HG03175 (cell line): Measurements from ENCODE around the gene ANGPTL1.

Experiments
- ATAC-seq: cut with Tn5 transposase; IDR thresholded peaks from one replicate; pipeline ENCODE4 v1.9.1; 2021; ENCODE audit warnings: mild to moderate bottlenecking, moderate library complexity; ENCODE audit not compliant: unreplicated experiment

The ANGPTL1 gene, protein sequence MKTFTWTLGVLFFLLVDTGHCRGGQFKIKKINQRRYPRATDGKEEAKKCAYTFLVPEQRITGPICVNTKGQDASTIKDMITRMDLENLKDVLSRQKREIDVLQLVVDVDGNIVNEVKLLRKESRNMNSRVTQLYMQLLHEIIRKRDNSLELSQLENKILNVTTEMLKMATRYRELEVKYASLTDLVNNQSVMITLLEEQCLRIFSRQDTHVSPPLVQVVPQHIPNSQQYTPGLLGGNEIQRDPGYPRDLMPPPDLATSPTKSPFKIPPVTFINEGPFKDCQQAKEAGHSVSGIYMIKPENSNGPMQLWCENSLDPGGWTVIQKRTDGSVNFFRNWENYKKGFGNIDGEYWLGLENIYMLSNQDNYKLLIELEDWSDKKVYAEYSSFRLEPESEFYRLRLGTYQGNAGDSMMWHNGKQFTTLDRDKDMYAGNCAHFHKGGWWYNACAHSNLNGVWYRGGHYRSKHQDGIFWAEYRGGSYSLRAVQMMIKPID

GRCh38 chr1:178870944-178871343, at the start of gene ANGPTL1:
TSS of gene ANGPTL1 (minus strand) at chr1:178871077. CDS start at chr1:178865776, 5,301 bp downstream.
- no peak for ATAC-seq

DNA sequence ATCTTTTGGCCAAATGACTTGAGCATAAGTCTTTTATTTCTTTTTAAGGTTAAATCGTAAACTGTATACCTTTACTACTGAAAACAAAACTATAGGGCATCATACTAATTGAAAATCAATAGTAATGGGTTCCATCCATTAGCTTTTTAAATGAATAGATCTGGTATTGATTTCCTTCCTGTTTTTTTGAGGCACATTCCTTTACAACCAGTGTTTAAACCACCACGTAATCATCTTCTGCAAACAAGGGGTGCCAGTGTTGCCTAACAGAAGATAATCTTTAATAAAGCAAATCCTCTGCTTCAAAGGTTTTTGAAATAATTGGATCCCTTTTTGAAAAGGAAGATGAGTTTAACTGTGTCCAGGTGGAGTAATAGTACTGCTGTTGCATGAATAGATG, 48.7 kb upstream of the ANGPTL1 start:
- no peak for ATAC-seq

- ATAC-seq = no peak
Measured at GRCh38 chr1:178918955-178919354, 48.1 kb upstream of the ANGPTL1 start.

DNA sequence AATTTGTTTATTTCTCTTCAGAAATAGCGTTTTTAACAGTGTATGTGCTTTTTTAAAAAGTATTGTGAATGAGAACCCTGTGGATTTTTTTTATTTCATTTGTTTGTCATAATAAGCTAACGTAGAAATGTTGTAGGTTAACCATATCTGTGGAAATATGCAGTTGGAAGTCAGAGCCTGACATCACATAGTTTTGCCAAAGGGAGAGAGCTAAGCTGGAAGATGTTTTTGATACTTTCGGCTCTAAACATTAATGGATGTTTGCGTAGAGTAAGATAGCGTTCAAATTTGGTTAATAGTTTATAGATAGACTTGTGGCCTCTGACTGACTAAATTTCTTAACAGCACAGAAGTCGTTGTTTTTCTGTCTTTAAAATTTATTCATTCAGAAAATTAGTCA, 47.4 kb upstream of the ANGPTL1 start:
- no peak for ATAC-seq

DNA sequence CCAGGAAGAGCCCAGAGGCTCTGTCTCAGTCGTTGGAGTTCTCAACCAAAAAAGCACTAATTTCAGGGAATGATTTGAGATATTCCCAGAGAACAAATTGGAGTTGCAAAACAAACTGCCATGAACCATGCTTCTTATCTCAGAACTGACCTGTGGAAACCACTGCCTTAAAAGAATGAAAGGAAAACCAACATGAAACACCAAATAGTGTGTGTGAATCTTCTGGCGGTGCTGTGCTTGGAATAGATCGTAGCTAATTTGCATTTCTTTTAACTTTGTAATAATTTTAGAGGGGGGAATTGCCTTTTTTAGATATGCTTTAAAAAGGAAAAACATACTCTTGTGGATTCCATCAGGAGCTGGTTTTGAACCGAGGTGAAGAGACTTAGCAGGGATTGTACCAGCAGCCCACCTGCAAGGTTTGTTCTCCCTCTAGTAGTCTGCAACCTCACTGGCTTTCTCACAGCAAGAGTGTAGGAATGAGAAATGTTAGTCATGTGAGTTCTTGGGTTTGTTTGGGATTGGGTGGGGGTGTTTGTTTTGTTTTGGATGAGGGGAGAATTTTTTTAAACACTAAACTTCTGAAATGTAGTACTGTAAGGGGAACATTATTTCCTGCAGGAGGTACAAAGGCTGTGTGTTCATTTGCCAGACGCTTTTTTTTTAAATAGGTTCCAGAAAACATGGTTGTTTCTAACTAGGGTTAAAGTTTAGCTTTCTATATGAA, 45.7 kb upstream of the ANGPTL1 start:
- peak; percentile 49 for ATAC-seq

DNA sequence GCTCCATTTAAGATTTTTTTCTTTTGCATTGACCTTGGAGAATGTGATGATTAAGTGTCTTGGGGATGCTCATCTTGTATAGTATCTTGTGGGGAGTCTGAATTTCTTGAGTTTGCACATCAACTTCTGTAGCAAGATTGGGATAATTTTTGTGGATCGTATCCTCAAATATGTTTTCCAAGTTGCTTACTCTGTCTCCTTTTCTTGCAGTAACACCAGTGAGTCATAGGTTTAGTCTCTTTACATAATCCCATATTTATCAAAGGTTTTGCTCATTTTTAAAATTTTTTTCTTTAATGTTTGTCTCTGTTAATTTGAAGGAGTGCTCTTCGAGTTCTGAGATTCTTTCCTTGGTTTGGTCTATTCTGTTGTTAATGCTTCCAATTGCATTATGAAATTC, 41.7 kb upstream of the ANGPTL1 start:
- no peak for ATAC-seq

DNA sequence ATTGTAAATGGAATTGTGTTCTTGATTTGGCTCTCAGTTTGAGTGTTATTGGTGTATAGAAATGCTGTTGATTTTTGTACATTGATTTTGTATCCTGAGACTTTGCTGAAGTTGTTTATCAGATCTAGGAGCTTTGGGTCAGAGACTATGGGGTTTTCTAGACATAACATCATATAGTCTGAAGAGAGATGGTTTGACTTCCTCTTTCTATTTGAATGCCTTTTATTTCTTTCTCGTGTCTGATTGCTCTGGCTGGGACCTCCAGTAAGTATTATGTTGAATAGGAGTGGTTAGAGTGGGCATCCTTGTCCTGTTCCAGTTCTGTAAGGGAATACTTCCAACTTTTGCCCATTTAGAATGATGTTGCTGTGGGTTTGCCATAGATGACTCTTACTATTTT, 39.1 kb upstream of the ANGPTL1 start:
- ATAC-seq = no peak

- no peak for ATAC-seq
Measured at GRCh38 chr1:178908358-178908757, 37.5 kb upstream of the ANGPTL1 start.

GRCh38 chr1:178901482-178902125, 30.7 kb upstream of the ANGPTL1 start:
- no peak for ATAC-seq

GRCh38 chr1:178899402-178899801, 28.5 kb upstream of the ANGPTL1 start:
- ATAC-seq = no peak

DNA sequence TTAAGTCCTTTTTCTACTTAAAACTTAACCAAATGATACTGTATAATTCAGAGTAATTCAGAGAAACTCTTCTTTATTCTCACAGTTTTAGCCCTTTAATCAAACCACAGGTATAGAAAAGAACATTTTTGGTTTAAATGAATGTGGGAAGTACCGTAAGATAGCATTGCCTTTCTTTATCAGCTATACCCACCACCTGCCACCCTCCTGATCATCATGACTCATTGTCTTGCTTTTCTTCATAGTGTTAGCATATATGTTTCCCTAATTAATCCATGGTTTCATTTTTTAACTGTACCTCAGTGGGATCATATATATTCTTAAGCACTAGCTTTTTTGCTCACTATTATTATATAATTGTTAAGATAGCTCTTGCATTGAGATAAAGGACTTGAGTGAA, 27.5 kb upstream of the ANGPTL1 start:
- no peak for ATAC-seq

DNA sequence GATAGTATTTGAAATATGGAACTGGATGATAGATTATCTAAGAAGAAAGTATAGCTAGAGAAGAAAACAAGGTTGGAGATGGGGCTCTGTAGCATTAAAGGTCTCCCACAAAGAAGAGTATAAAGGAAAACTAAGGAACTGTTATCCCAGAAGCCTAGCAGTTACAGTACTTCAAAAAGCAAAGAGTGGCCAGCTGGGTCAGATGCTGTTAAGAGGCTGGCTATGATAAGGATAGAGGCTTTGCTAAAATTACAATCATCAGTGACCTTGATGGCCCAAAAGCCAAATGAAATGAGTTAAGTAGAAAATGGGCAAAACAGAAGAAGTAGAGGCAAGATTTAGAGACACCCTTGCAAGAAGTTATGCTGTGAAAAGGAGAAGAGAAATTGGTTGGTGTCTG, 25.1 kb upstream of the ANGPTL1 start:
- no peak for ATAC-seq

- ATAC-seq = no peak
Measured at GRCh38 chr1:178886551-178886950, 15.7 kb upstream of the ANGPTL1 start.

GRCh38 chr1:178885869-178886268, 15.0 kb upstream of the ANGPTL1 start:
- no peak for ATAC-seq

DNA sequence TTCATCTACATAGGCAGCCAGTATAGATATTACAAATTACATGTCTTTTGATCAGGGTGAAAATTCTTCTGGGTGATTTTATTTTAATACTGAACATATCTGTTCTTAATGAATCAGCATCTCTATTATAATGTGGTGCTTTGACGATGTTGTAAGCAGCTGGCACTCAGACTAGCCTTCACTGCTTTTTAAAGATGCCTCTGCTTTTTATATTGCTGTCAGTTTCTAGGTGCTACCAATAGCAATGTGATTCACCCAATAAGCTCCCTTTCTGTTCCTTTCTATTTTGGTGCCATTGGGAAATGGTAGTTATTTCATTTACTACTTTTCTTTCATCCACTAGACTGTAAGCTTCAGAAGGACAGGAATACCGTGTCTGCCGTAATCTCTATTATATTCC, 11.1 kb upstream of the ANGPTL1 start:
- ATAC-seq = no peak

- ATAC-seq = no peak
Measured at GRCh38 chr1:178877896-178878295, 7.0 kb upstream of the ANGPTL1 start.

GRCh38 chr1:178875936-178876335, 5.1 kb upstream of the ANGPTL1 start:
- ATAC-seq = no peak

DNA sequence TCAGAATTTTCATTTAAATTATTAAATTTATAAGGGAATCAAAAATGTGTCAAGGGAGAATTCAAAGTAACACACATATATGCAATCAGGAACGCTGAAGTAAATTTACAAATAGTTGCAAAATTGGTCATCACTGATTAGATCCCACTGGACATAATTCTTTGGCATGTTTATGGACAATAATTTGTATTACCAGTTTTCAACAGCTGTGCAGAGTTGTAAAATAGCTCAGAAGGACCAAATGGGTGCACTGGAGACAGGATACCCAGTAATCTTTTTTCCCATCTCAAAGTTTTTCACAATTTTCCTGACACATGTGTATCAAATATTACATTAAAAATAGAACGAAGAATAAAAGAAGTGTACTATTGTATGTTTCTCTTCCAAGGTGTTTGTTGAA, 4.1 kb upstream of the ANGPTL1 start:
- no peak for ATAC-seq

- ATAC-seq = no peak
Measured at GRCh38 chr1:178871551-178872320, 859 bp upstream of the ANGPTL1 start.

- no peak for ATAC-seq
Measured at GRCh38 chr1:178870221-178870620, 656 bp downstream of the ANGPTL1 start.

DNA sequence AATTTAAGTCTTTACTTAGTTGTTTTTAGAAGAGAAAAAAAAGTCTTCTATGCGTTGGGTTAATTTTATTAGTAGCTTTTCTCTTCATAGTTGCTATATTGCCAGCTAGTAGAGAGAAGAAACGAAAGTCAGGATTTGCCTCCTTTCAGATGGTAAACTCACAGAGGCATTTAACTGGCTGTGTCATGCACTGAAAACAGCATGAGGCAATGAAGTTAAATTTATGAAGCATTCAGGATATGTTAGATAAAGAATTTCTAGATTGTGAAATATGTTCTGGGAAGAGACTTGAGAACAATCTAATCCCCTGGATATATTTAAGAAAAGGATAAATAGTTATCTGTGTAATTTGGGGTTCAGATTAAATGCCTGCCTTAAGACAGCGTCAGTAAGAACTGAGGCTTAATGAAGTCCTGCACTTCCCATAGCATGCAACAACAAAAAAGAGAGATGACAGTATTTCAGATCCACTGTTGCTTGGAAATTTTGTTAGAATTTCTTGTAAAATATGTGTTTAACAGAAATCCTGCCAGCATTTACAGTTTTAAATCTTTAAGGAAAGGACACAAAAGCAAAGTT, 1.7 kb downstream of the ANGPTL1 start:
- no peak for ATAC-seq
